ENCODE results near the gene OR10H1. TPM values are rescaled to one million over a fixed set of nuclear protein-coding genes. Genes with fewer than 3 reads are reported as not detected.
A peak's percentile ranks its signal among the peaks of the same experiment; 100 is the strongest.
"Not testable (repeated sequence)": the region's sequence is repeated elsewhere in the genome, so short reads cannot be mapped to it uniquely, and the experiment has no call there.

OR10H1 gene
- total and polyA plus RNA-seq, 10 donors: not detected

GRCh38 chr19:15860522-15860921, 45.1 kb upstream of the OR10H1 start:
- TF ChIP-seq CTCF (IDR thresholded peaks at IDR 0.05 in 8 of 11, conservative IDR thresholded peaks at IDR 0.05 in 3 of 11) (no peak), POLR2AphosphoS5 (IDR thresholded peaks at IDR 0.05) (no peak), POLR2A (IDR thresholded peaks at IDR 0.05) (no peak)
- Histone ChIP-seq H3K27me3 (replicated peaks in 1 of 7) (peaks cover 0 to 36% (median 0%) of the 10 kb centered on the region in 7 donors), H3K4me3 (no peak overlapping the region), H3K36me3 (no peaks in the 10 kb centered on the region), H3K9me3 (no peaks in the 10 kb centered on the region), H3K4me1 (no peaks in the 10 kb centered on the region), H3K27ac (no peak overlapping the region)
- intact Hi-C loops (cut with DNase I; ENCODE audit: low total_unique reads): no loop called here
- WGBS, 5 donors: 71 to 81% (median 76%) methylated on average over 6 of the region's 6 CpGs
- DNase-seq: no peak

- peaks cover 0 to 36% (median 0%) of the 10 kb centered on the region in 7 donors for H3K27me3 ChIP-seq (replicated peaks in 1 of 7)
- intact Hi-C loops (cut with DNase I; ENCODE audit: low total_unique reads): no loop called here
- WGBS, 5 donors: 70 to 82% (median 71%) methylated on average over 6 of the region's 6 CpGs
Observed at GRCh38 chr19:15859187-15859586, 43.7 kb upstream of the OR10H1 start.

GRCh38 chr19:15850385-15850784, 34.9 kb upstream of the OR10H1 start:
- DNase-seq: no peak
- Histone ChIP-seq H3K27me3 (replicated peaks in 1 of 7) (no peaks in the 10 kb centered on the region), H3K27ac (no peak overlapping the region), H3K9me3 (peaks cover 0 to 10% (median 0%) of the 10 kb centered on the region in 8 donors), H3K4me3 (no peak overlapping the region), H3K4me1 (no peaks in the 10 kb centered on the region), H3K36me3 (no peaks in the 10 kb centered on the region)
- 86 to 93% (median 87%) methylated on average over 3 of the region's 3 CpGs for WGBS, 5 donors
- no peak for TF ChIP-seq CTCF (IDR thresholded peaks at IDR 0.05 in 8 of 11, conservative IDR thresholded peaks at IDR 0.05 in 3 of 11)
- intact Hi-C loops (cut with DNase I; ENCODE audit: low total_unique reads): no loop called here

More at GRCh38 chr19:15859187-15859586, 43.7 kb upstream of the OR10H1 start:
- DNase-seq: no peak
- no peak overlapping the region for H3K27ac ChIP-seq
- no peaks in the 10 kb centered on the region for H3K36me3 ChIP-seq
- no peak for TF ChIP-seq CTCF (IDR thresholded peaks at IDR 0.05 in 8 of 11, conservative IDR thresholded peaks at IDR 0.05 in 3 of 11)
- no peak for TF ChIP-seq POLR2A (IDR thresholded peaks at IDR 0.05)
- TF ChIP-seq POLR2AphosphoS5 (IDR thresholded peaks at IDR 0.05): no peak
- no peaks in the 10 kb centered on the region for H3K4me1 ChIP-seq
- H3K4me3 ChIP-seq: no peak overlapping the region
- no peaks in the 10 kb centered on the region for H3K9me3 ChIP-seq

GRCh38 chr19:15846923-15847322, 31.5 kb upstream of the OR10H1 start:
- H3K27me3 ChIP-seq (replicated peaks in 1 of 7): peaks cover 0 to 4% (median 0%) of the 10 kb centered on the region in 7 donors
- peaks cover 0 to 18% (median 0%) of the 10 kb centered on the region in 6 donors for H3K4me1 ChIP-seq
- H3K4me3 ChIP-seq: no peak overlapping the region
- intact Hi-C loops (cut with DNase I; ENCODE audit: low total_unique reads): no loop called here
- no peak for DNase-seq
- 79 to 95% (median 88%) methylated on average over 6 of the region's 6 CpGs for WGBS, 5 donors
- H3K27ac ChIP-seq: no peak overlapping the region
- no peaks in the 10 kb centered on the region for H3K36me3 ChIP-seq
- TF ChIP-seq POLR2A (IDR thresholded peaks at IDR 0.05): no peak
- TF ChIP-seq POLR2AphosphoS5 (IDR thresholded peaks at IDR 0.05): no peak
- TF ChIP-seq CTCF (IDR thresholded peaks at IDR 0.05 in 8 of 11, conservative IDR thresholded peaks at IDR 0.05 in 3 of 11): no peak
- peaks cover 0 to 5% (median 0%) of the 10 kb centered on the region in 8 donors for H3K9me3 ChIP-seq

GRCh38 chr19:15843894-15844222, 28.4 kb upstream of the OR10H1 start:
- DNase-seq; H3K9me3 ChIP-seq; H3K36me3 ChIP-seq; H3K4me3 ChIP-seq; intact Hi-C loops (cut with DNase I; ENCODE audit: low total_unique reads); H3K27me3 ChIP-seq (replicated peaks in 1 of 7): not testable (repeated sequence)
- peak overlapping the region in 3 of 8 donors; percentile 9 to 75 (median 47) for H3K27ac ChIP-seq
- 62 to 82% (median 65%) methylated on average over 7 to 8 of the region's 8 CpGs for WGBS, 5 donors
- H3K4me1 ChIP-seq: peaks cover 0 to 18% (median 0%) of the 10 kb centered on the region in 6 donors

Measured in spleen (tissue), 11 donors.